ENCODE data around the gene SLC37A1. TPM values are rescaled to one million over a fixed set of nuclear protein-coding genes. Genes with fewer than 3 reads are reported as not detected.

Gene SLC37A1
- total and polyA plus RNA-seq, 8 donors: 4.7 to 14.3 (median 7.9) TPM

DNA sequence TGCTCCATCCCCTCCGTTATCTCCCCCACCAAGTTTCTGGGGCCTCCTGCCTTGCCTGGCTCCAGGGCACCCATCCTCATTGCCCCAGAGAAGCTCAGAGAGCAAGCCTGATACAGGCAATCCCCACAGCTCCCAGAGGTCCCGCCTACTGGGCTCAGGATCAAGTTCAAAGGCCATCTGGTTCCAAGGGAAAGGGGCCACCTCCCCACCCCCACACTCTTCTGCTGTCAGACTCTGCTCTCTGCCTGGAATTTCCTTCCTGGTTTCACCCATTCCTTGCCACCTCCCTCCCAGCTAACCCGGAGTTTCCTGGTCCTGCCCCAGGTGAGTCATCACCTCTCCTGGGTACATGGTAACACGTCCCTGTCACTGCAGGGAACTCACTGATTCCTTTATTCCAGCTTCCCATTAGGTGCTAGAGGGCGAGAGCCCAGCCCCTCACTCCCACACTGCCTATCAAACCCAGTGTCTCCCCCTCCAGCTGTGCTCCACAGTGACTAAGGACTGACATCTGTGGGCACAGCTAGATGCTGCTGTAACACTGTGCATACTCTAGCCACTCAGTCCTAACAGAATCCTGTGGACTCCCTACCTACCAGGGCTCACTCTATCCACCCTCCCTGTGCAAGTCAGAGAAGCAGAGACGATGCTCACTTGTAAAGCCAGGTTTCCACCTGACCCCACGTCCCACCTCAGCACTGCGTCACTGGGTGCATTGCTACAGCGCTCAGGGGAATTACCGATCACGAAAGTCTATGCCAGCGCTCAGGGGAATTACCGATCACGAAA is 39.4 kb upstream of the SLC37A1 start:
- TF ChIP-seq, protein P1, sequence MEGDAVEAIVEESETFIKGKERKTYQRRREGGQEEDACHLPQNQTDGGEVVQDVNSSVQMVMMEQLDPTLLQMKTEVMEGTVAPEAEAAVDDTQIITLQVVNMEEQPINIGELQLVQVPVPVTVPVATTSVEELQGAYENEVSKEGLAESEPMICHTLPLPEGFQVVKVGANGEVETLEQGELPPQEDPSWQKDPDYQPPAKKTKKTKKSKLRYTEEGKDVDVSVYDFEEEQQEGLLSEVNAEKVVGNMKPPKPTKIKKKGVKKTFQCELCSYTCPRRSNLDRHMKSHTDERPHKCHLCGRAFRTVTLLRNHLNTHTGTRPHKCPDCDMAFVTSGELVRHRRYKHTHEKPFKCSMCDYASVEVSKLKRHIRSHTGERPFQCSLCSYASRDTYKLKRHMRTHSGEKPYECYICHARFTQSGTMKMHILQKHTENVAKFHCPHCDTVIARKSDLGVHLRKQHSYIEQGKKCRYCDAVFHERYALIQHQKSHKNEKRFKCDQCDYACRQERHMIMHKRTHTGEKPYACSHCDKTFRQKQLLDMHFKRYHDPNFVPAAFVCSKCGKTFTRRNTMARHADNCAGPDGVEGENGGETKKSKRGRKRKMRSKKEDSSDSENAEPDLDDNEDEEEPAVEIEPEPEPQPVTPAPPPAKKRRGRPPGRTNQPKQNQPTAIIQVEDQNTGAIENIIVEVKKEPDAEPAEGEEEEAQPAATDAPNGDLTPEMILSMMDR (IDR thresholded peaks at IDR 0.05): no peak
- Histone ChIP-seq H3K4me1 (peaks cover 0 to 14% (median 0%) of the 10 kb centered on the region in 3 donors), H3K4me3 (no peak overlapping the region), H3K36me3 (no peaks in the 10 kb centered on the region), H3K27me3 (no peaks in the 10 kb centered on the region), H3K9me3 (no peaks in the 10 kb centered on the region), H3K27ac (peak overlapping the region; percentile 22 to 75 (median 55))
- FAIRE-seq (no peak), DNase-seq (peak in 5 of 6 donors; percentile 74 to 87 (median 78)), ATAC-seq (peak; percentile 94 to 96 (median 96))
- 69 to 72% methylated on average over 14 of the region's 14 CpGs for WGBS, 2 donors
- intact Hi-C loops (cut with DNase I): no loop called here

DNA sequence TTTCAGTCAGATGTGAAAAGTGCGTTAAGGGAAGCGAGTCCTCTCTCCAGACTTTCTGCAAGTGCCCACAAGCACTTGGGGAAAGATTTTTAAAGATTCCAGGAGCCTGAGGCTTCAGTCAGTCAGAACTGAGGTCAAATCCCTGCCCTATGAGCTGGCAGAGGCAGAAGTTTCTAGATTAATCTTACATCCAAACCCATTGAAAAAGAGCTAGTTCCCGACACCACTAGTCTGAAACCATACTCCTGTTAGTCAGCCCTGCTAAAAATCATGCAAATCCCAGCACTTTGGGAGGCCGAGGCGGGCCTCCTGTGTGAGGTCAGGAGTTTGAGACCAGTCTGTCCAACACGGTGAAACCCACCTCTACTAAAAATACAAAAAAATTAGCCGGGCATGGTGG is 38.6 kb upstream of the SLC37A1 start:
- DNase-seq: no peak
- H3K4me1 ChIP-seq: peaks cover 0 to 14% (median 0%) of the 10 kb centered on the region in 3 donors
- no peak for ATAC-seq
- no peak overlapping the region for H3K4me3 ChIP-seq
- H3K27me3 ChIP-seq: no peaks in the 10 kb centered on the region
- WGBS, 2 donors: 87 to 95% methylated on average over 7 of the region's 7 CpGs
- no peaks in the 10 kb centered on the region for H3K36me3 ChIP-seq
- no peaks in the 10 kb centered on the region for H3K9me3 ChIP-seq
- intact Hi-C loops (cut with DNase I): no loop called here
- TF ChIP-seq, protein P1 (IDR thresholded peaks at IDR 0.05): no peak
- H3K27ac ChIP-seq: peak overlapping the region in 2 of 4 donors; percentile 72 to 75
- FAIRE-seq: no peak

DNA sequence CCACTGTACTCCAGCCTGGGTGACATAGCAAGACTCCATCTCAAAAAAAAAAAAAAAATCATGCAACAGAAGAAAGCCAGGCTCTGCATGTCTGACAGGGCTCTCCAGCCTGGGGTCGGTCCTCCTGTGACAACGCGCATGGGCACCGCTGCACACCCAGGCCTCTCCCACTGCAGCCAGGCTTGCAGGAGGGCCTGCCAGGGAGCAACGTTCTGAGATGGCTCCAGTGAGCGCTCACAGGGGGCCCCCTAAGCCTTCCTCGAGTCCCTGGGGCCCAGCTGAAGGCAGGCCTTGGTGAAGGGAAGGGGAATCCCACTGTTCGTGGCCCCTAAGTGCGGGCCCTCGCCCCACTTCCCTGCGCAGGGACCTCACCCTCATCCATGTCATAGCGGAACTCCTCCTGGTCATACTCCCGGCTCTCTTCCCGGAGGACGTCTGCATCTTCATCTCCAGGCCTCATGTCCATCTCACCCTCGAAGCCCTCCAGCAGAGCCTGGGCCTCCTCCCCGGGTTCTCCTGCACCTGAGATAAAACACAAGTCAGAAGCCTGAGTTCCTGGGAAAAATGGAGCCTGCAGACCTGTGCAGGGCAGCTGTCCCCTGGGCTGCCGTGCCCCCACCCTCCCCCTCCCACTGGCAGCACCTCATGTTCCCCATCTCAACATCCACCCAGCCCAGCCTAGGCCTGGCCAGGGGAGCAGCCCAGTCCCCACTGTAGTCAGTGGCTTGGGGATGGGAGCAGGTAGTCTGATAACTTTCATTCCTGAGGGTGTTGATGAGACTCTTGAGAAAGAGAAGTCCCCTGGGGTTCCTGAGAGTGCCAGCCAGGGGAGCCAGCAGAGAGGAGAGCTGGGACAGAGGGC is 37.9 kb upstream of the SLC37A1 start:
- FAIRE-seq: no peak
- intact Hi-C loops (cut with DNase I): no loop called here
- no peaks in the 10 kb centered on the region for H3K9me3 ChIP-seq
- H3K36me3 ChIP-seq: no peaks in the 10 kb centered on the region
- WGBS, 2 donors: 83 to 85% methylated on average over 17 to 18 of the region's 18 CpGs
- no peak for ATAC-seq
- H3K27me3 ChIP-seq: no peaks in the 10 kb centered on the region
- TF ChIP-seq, protein P1 (IDR thresholded peaks at IDR 0.05): no peak
- no peak overlapping the region for H3K27ac ChIP-seq
- no peak for DNase-seq
- peaks cover 0 to 14% (median 0%) of the 10 kb centered on the region in 3 donors for H3K4me1 ChIP-seq
- no peak overlapping the region for H3K4me3 ChIP-seq

DNA sequence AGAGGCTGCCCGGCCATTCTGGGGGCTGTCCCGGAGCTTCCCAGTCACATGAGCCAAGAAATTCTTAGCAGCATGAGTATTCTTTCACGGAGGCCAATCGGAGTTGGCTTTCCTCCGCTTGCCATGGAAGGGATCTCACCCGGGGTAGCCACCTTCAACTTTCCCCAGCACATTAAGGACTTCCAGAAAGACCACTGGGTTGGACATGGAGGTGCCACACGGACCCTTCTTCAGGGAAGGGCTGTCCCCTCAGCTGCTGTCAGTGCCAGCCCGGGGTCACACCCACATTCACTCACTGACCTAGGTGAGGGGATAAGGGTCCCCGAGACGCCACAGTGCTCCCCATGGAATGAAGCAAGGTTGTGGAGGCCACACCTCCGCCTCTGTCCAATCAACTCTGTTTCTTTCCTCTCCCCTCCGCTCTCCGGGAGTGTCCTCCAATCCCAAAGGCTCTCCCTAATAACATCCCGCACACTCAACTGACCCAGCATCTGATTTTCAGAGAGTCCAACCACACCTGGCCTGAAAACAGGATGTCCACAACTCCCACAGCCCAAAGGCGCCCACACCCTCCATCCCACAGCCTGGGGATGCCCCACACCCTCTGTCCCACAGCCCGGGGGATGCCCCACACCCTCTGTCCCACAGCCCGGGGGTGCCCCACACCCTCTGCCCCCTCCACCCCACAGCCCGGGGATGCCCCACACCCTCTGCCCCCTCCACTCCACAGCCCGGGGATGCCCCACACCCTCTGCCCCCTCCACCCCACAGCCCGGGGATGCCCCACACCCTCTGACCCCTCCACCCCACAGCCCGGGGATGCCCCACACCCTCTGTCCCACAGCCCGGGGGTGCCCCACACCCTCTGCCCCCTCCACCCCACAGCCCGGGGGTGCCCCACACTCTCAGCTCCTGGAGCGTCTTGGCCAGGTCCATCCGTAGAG is 37.0 kb upstream of the SLC37A1 start:
- WGBS, 2 donors: 82 to 90% methylated on average over 25 of the region's 25 CpGs
- FAIRE-seq (no peak), DNase-seq (peak in 1 of 6 donors; percentile 64)

More for the DNA sequence above, 37.0 kb upstream of the SLC37A1 start:
- Histone ChIP-seq H3K36me3 (no peaks in the 10 kb centered on the region), H3K9me3 (no peaks in the 10 kb centered on the region), H3K27ac (no peak overlapping the region), H3K4me3 (no peak overlapping the region), H3K27me3 (no peaks in the 10 kb centered on the region), H3K4me1 (peaks cover 0 to 14% (median under 1%) of the 10 kb centered on the region in 3 donors)
- intact Hi-C loops (cut with DNase I): no loop called here
- ATAC-seq: no peak
- TF ChIP-seq, protein P1 (IDR thresholded peaks at IDR 0.05): no peak
